GM12891 (cell line): Measurements from ENCODE around the gene CROCC2.

ENCODE experiments used
- POLR2A ChIP-seq: IDR thresholded peaks from 2 replicates; pipeline ENCODE4 v1.6.1; 2011; ENCODE audit warnings: low read depth, low read length, control low read depth
- POLR2AphosphoS5 ChIP-seq: IDR thresholded peaks from 2 replicates; pipeline ENCODE4 v1.6.1; 2011; ENCODE audit warnings: low read depth, low read length, control low read depth

DNA sequence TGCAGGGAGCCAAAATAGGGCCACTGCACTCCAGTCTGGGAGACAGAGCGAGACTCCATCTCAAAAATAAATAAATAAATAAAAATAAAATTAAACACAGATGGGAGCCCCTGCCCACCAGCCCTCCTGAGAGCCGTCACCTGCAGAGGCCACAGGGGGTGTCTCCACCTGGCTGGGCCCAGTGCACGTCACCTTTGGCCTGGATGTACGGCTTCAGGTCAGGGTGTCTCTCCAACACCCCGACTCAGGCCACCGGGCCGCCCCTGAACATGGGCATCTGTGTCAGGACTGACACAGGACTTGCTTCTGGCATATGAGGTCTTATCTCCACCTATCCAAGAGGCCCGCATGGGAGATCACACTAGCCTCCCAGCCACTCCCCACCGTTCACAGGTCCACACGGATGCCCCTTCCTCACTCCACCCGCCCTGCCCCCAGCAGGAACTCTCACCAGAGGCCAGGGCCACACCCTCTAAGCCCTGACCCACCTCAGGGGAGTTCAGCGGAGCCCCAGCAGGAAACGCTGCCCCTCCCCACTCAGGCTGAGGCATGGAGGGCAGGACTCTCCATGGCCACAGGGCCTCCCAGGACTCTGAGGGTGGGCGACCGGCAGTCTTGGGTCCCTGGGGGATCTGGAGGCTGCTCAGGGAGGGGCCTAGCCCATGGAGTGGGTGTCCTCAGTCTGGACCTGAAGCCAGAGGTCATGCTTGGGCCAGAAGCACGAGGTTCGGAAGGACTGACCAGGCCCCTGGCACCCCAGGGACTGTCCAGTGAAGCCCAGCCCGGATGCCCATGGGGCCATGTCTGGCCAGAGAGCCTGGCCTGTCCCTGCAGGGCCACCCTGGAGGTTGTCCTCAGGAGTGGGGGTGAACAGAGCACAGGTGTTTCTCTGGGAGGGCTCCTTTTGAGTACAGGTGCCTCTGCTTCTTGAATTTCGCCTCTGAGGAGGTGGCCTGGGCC is 1.6 kb upstream of the CROCC2 start:
- TF ChIP-seq POLR2A (no peak), POLR2AphosphoS5 (no peak)
